Ectodermal cell (in vitro differentiated cells): ENCODE measurements around the gene FAM171A2.

ENCODE experiments used
- H3K27ac ChIP-seq: 2 replicates; pipeline ENCODE4 v1.7.0; 2013; ENCODE audit warnings: mild to moderate bottlenecking, low read depth, low read length; ENCODE audit not compliant: insufficient read depth, poor library complexity, severe bottlenecking
- H3K27me3 ChIP-seq: 2 replicates; pipeline ENCODE4 v1.7.0; 2013; ENCODE audit warnings: mild to moderate bottlenecking, low read length; ENCODE audit not compliant: insufficient read depth, control insufficient read depth, poor library complexity, severe bottlenecking
- H3K36me3 ChIP-seq: one replicate; pipeline ENCODE4 v1.7.0; 2013; ENCODE audit warnings: low read length; ENCODE audit not compliant: control insufficient read depth, insufficient read depth
- H3K4me1 ChIP-seq: one replicate; pipeline ENCODE4 v1.7.0; 2013; ENCODE audit warnings: low read length; ENCODE audit not compliant: control insufficient read depth, insufficient read depth
- H3K4me3 ChIP-seq: 2 replicates; pipeline ENCODE4 v1.7.0; 2013; ENCODE audit warnings: low read depth, low read length, control low read depth; ENCODE audit not compliant: insufficient read depth
- H3K9me3 ChIP-seq: 2 replicates; pipeline ENCODE4 v1.7.0; 2013; ENCODE audit warnings: mild to moderate bottlenecking, low read length, moderate library complexity; ENCODE audit not compliant: control insufficient read depth
- WGBS, 2 experiments: methylation state at CpG; one replicate each; pipeline ENCODE4 v1.1.7; 2013; ENCODE audit warnings: missing lambda C conversion rate in 2 of 2; 5-methylcytosine and 5-hydroxymethylcytosine counted together

FAM171A2 gene

GRCh38 chr17:44383363-44383762 lies 19.7 kb upstream of the FAM171A2 start:
- no peak overlapping the region for H3K27ac ChIP-seq
- H3K36me3 ChIP-seq = no peaks in the 10 kb centered on the region
- H3K9me3 ChIP-seq = no peaks in the 10 kb centered on the region
- peaks cover 7% of the 10 kb centered on the region for H3K4me1 ChIP-seq
- 93 to 95% methylated on average over 15 of the region's 15 CpGs for WGBS, 2 experiments
- no peak overlapping the region for H3K4me3 ChIP-seq
- H3K27me3 ChIP-seq = peaks cover 36% of the 10 kb centered on the region

GRCh38 chr17:44382917-44383316 lies 19.3 kb upstream of the FAM171A2 start:
- Histone ChIP-seq H3K36me3 (no peaks in the 10 kb centered on the region), H3K9me3 (no peaks in the 10 kb centered on the region), H3K4me1 (peaks cover 7% of the 10 kb centered on the region), H3K4me3 (no peak overlapping the region), H3K27me3 (peaks cover 36% of the 10 kb centered on the region), H3K27ac (no peak overlapping the region)
- WGBS, 2 experiments = 91 to 92% methylated on average over 6 of the region's 6 CpGs

- 90 to 92% methylated on average over 4 of the region's 4 CpGs for WGBS, 2 experiments
- H3K4me3 ChIP-seq = no peak overlapping the region
- peaks cover 7% of the 10 kb centered on the region for H3K4me1 ChIP-seq
- H3K9me3 ChIP-seq = no peaks in the 10 kb centered on the region
- H3K36me3 ChIP-seq = no peaks in the 10 kb centered on the region
- H3K27me3 ChIP-seq = peaks cover 36% of the 10 kb centered on the region
- H3K27ac ChIP-seq = no peak overlapping the region
Measured at GRCh38 chr17:44381810-44382305, 18.2 kb upstream of the FAM171A2 start.

GRCh38 chr17:44380767-44381166 lies 17.1 kb upstream of the FAM171A2 start:
- no peaks in the 10 kb centered on the region for H3K36me3 ChIP-seq
- peaks cover 27% of the 10 kb centered on the region for H3K27me3 ChIP-seq
- H3K4me1 ChIP-seq = peaks cover 7% of the 10 kb centered on the region
- no peaks in the 10 kb centered on the region for H3K9me3 ChIP-seq
- no peak overlapping the region for H3K4me3 ChIP-seq
- 86 to 88% methylated on average over 9 of the region's 9 CpGs for WGBS, 2 experiments
- no peak overlapping the region for H3K27ac ChIP-seq

- H3K9me3 ChIP-seq = no peaks in the 10 kb centered on the region
- 92% methylated on average over 10 of the region's 10 CpGs for WGBS, 2 experiments
- H3K4me3 ChIP-seq = no peak overlapping the region
- no peaks in the 10 kb centered on the region for H3K36me3 ChIP-seq
- H3K27ac ChIP-seq = no peak overlapping the region
- H3K4me1 ChIP-seq = peaks cover 7% of the 10 kb centered on the region
- H3K27me3 ChIP-seq = peaks cover 20% of the 10 kb centered on the region
Measured at GRCh38 chr17:44379887-44380286, 16.2 kb upstream of the FAM171A2 start.

GRCh38 chr17:44378171-44378705 lies 14.6 kb upstream of the FAM171A2 start:
- Histone ChIP-seq H3K4me1 (peaks cover 5% of the 10 kb centered on the region), H3K27me3 (peaks cover 4% of the 10 kb centered on the region), H3K4me3 (no peak overlapping the region), H3K36me3 (no peaks in the 10 kb centered on the region), H3K27ac (no peak overlapping the region), H3K9me3 (no peaks in the 10 kb centered on the region)
- WGBS, 2 experiments = 89 to 91% methylated on average over 14 of the region's 14 CpGs

- Histone ChIP-seq H3K27me3 (no peaks in the 10 kb centered on the region), H3K4me1 (peaks cover 5% of the 10 kb centered on the region), H3K4me3 (no peak overlapping the region), H3K27ac (no peak overlapping the region), H3K36me3 (no peaks in the 10 kb centered on the region), H3K9me3 (no peaks in the 10 kb centered on the region)
- 93 to 94% methylated on average over 12 of the region's 12 CpGs for WGBS, 2 experiments
Measured at GRCh38 chr17:44376779-44377178, 13.1 kb upstream of the FAM171A2 start.

- H3K9me3 ChIP-seq = no peaks in the 10 kb centered on the region
- 53 to 57% methylated on average over 5 of the region's 5 CpGs for whole genome bisulfite sequencing, 2 experiments
- H3K36me3 ChIP-seq = no peaks in the 10 kb centered on the region
- H3K4me3 ChIP-seq = no peak overlapping the region
- H3K27me3 ChIP-seq = no peaks in the 10 kb centered on the region
- no peak overlapping the region for H3K27ac ChIP-seq
- H3K4me1 ChIP-seq = peaks cover 5% of the 10 kb centered on the region
Measured at GRCh38 chr17:44376124-44376523, 12.5 kb upstream of the FAM171A2 start.

- no peaks in the 10 kb centered on the region for H3K27me3 ChIP-seq
- H3K9me3 ChIP-seq = no peaks in the 10 kb centered on the region
- H3K4me3 ChIP-seq = no peak overlapping the region
- WGBS, 2 experiments = 71 to 73% methylated on average over 22 of the region's 22 CpGs
- H3K27ac ChIP-seq = no peak overlapping the region
- H3K4me1 ChIP-seq = peaks cover 5% of the 10 kb centered on the region
- no peaks in the 10 kb centered on the region for H3K36me3 ChIP-seq
Measured at GRCh38 chr17:44375196-44376017, 11.8 kb upstream of the FAM171A2 start.

- no peak overlapping the region for H3K27ac ChIP-seq
- H3K4me1 ChIP-seq = peaks cover 5% of the 10 kb centered on the region
- no peak overlapping the region for H3K4me3 ChIP-seq
- H3K9me3 ChIP-seq = no peaks in the 10 kb centered on the region
- no peaks in the 10 kb centered on the region for H3K36me3 ChIP-seq
- no peaks in the 10 kb centered on the region for H3K27me3 ChIP-seq
- WGBS, 2 experiments = 51 to 53% methylated on average over 31 of the region's 31 CpGs
Measured at GRCh38 chr17:44374306-44375195, 10.9 kb upstream of the FAM171A2 start.
